Measurements from ENCODE around the gene SPEF1. TPM values are rescaled to one million over a fixed set of nuclear protein-coding genes. Genes with fewer than 3 reads are reported as not detected.

The SPEF1 gene
- polyA plus RNA-seq, 3 donors = 0.09 TPM; not detected in 2

DNA sequence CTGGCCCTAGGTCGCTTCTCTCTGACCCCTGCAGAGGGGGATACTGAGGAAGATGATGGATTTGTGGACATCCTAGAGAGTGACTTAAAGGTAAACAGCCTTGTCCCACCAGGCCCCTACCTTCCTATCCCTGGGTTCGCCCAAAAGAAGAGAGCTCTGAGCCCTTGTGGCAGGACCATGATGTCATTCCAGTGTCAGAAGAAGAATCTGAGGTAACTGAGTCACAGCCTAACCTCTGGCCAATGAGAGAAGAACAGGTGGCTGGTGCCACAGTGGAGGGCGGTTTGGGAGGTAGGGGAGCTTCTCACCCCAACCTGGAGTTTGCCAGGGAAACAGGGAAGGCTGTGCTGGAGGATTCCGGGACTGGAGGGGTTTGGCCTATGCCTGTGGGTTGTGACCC is 20.1 kb upstream of the SPEF1 start:
- Histone ChIP-seq H3K9me3 (replicated peaks in 1 of 2; ENCODE audit: control insufficient read depth in 1 of 2, insufficient read depth in 1 of 2, low read length in 2 of 2) (no peaks in the 10 kb centered on the region), H3K36me3 (replicated peaks in 1 of 2; ENCODE audit: control insufficient read depth in 1 of 2, insufficient read depth in 2 of 2, low read length in 2 of 2) (peaks cover 10 to 62% of the 10 kb centered on the region in 2 donors), H3K79me2 (ENCODE audit: insufficient read depth, low read length) (peaks cover 45% of the 10 kb centered on the region), H3K4me1 (ENCODE audit: control insufficient read depth in 1 of 2, insufficient read depth in 2 of 2, low read length in 2 of 2) (peaks cover 60 to 79% of the 10 kb centered on the region in 2 donors), H3K9ac (ENCODE audit: insufficient read depth, low read length, poor library complexity, severe bottlenecking) (no peak overlapping the region), H4K20me1 (ENCODE audit: insufficient read depth, low read length) (peaks cover 5% of the 10 kb centered on the region), H3K4me2 (replicated peaks; ENCODE audit: extremely low read depth, low read length, poor library complexity, severe bottlenecking) (no peak overlapping the region), H2AFZ (ENCODE audit: insufficient read depth, low read depth, low read length, poor library complexity, severe bottlenecking) (no peak overlapping the region), H3K4me3 (replicated peaks in 1 of 3; ENCODE audit: low read depth in 2 of 3, low read length in 3 of 3) (no peak overlapping the region), H3K27ac (ENCODE audit: low read depth in 1 of 2, low read length in 2 of 2) (no peak overlapping the region), H3K27me3 (ENCODE audit: control insufficient read depth in 2 of 2, insufficient read depth in 2 of 2, low read length in 2 of 2) (no peaks in the 10 kb centered on the region)
- TF ChIP-seq CTCF (IDR thresholded peaks at IDR 0.05) = no peak
- Mint-ChIP-seq H3K4me3 (no peak overlapping the region), H3K4me1 (peaks cover 69% of the 10 kb centered on the region), H3K27ac (peak overlapping the region in 1 of 7 donors; percentile 38), H3K36me3 (peaks cover 39 to 55% of the 10 kb centered on the region in 2 donors), H3K27me3 (ENCODE audit: low read depth in 3 of 3) (peaks cover 0 to 4% (median 0%) of the 10 kb centered on the region in 3 donors), H3K9me3 (no peaks in the 10 kb centered on the region)
- intact Hi-C loops (cut with micrococcal nuclease) = no loop called here
- WGBS (ENCODE audit: insufficient coverage) = 100% methylated on average over 2 of the region's 4 CpGs
- no peak for DNase-seq

DNA sequence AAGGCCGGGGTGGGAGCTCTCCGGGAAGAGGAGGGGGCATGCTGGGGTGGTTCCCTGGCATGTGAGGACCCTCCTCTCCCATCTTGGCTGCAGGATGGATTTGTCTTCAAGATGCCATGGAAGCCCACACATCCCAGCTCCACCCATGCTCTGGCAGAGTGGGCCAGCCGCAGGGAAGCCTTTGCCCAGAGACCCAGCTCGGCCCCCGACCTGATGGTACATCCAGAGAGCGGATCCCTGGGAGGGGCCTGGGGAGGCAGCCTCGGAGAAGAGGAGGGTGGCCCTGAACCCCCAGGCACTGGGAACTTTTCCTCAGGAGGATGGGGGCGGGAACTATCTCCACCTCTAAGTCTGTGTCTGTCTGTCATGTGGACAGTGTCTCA is 19.6 kb upstream of the SPEF1 start:
- H3K27ac ChIP-seq (ENCODE audit: low read depth in 1 of 2, low read length in 2 of 2) = no peak overlapping the region
- DNase-seq = no peak
- no peak for TF ChIP-seq CTCF (IDR thresholded peaks at IDR 0.05)
- H3K4me1 Mint-ChIP-seq = peaks cover 65% of the 10 kb centered on the region
- no peak overlapping the region for H3K27ac Mint-ChIP-seq
- H3K27me3 ChIP-seq (ENCODE audit: control insufficient read depth in 2 of 2, insufficient read depth in 2 of 2, low read length in 2 of 2) = no peaks in the 10 kb centered on the region
- no peak overlapping the region for H3K4me3 ChIP-seq (replicated peaks in 1 of 3; ENCODE audit: low read depth in 2 of 3, low read length in 3 of 3)
- H3K4me3 Mint-ChIP-seq = no peak overlapping the region
- peaks cover 45% of the 10 kb centered on the region for H3K79me2 ChIP-seq (ENCODE audit: insufficient read depth, low read length)
- peaks cover 5% of the 10 kb centered on the region for H4K20me1 ChIP-seq (ENCODE audit: insufficient read depth, low read length)
- WGBS (ENCODE audit: insufficient coverage) = 99% methylated on average over 5 of the region's 8 CpGs
- H2AFZ ChIP-seq (ENCODE audit: insufficient read depth, low read depth, low read length, poor library complexity, severe bottlenecking) = no peak overlapping the region
- H3K9me3 Mint-ChIP-seq = no peaks in the 10 kb centered on the region
- H3K4me1 ChIP-seq (ENCODE audit: control insufficient read depth in 1 of 2, insufficient read depth in 2 of 2, low read length in 2 of 2) = peaks cover 57 to 76% of the 10 kb centered on the region in 2 donors
- H3K36me3 ChIP-seq (replicated peaks in 1 of 2; ENCODE audit: control insufficient read depth in 1 of 2, insufficient read depth in 2 of 2, low read length in 2 of 2) = peaks cover 10 to 62% of the 10 kb centered on the region in 2 donors
- intact Hi-C loops (cut with micrococcal nuclease) = no loop called here
- H3K4me2 ChIP-seq (replicated peaks; ENCODE audit: extremely low read depth, low read length, poor library complexity, severe bottlenecking) = no peak overlapping the region
- H3K9ac ChIP-seq (ENCODE audit: insufficient read depth, low read length, poor library complexity, severe bottlenecking) = no peak overlapping the region
- H3K36me3 Mint-ChIP-seq = peaks cover 39 to 52% of the 10 kb centered on the region in 2 donors
- no peaks in the 10 kb centered on the region for H3K9me3 ChIP-seq (replicated peaks in 1 of 2; ENCODE audit: control insufficient read depth in 1 of 2, insufficient read depth in 1 of 2, low read length in 2 of 2)
- peaks cover 0 to 4% (median 0%) of the 10 kb centered on the region in 3 donors for H3K27me3 Mint-ChIP-seq (ENCODE audit: low read depth in 3 of 3)
